ENCODE results near the gene WDFY2.

- TF ChIP-seq, protein P1, sequence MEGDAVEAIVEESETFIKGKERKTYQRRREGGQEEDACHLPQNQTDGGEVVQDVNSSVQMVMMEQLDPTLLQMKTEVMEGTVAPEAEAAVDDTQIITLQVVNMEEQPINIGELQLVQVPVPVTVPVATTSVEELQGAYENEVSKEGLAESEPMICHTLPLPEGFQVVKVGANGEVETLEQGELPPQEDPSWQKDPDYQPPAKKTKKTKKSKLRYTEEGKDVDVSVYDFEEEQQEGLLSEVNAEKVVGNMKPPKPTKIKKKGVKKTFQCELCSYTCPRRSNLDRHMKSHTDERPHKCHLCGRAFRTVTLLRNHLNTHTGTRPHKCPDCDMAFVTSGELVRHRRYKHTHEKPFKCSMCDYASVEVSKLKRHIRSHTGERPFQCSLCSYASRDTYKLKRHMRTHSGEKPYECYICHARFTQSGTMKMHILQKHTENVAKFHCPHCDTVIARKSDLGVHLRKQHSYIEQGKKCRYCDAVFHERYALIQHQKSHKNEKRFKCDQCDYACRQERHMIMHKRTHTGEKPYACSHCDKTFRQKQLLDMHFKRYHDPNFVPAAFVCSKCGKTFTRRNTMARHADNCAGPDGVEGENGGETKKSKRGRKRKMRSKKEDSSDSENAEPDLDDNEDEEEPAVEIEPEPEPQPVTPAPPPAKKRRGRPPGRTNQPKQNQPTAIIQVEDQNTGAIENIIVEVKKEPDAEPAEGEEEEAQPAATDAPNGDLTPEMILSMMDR (IDR thresholded peaks at IDR 0.05) = no peak
- no peak for TF ChIP-seq POLR2A (IDR thresholded peaks at IDR 0.05)
These were observed 24.7 kb downstream of the WDFY2 start for GRCh38 chr13:51608857-51609406.
